Panc1 (cell line): Measurements from ENCODE around the gene IP6K1. TPM values are rescaled to one million over a fixed set of nuclear protein-coding genes. Genes with fewer than 3 reads are reported as not detected.

Experiments used
- ATAC-seq: fragments of 200-7000 bp; cut with Tn5 transposase; 2 replicates; pipeline ENCODE4 v1.9.1; 2020; ENCODE audit warnings: mild to moderate bottlenecking, moderate library complexity
- BruUV-seq: library from RNA; stranded (reverse); fragments of 400-500 nt; replicated peaks from 2 replicates; lab custom pipeline; 2021; lab: Mats Ljungman, UMichigan
- CTCF ChIA-PET: fragments of 300-600 bp; sonication (Branson Sonifier 250); formaldehyde crosslinking; loops from one replicate; lab custom pipeline; 2022; ENCODE audit warnings: antibody characterized with exemption; lab: Charles Lee
- POLR2A ChIA-PET: fragments of 300-600 bp; sonication (Branson Sonifier 250); formaldehyde crosslinking; loops from one replicate; lab custom pipeline; 2022; ENCODE audit warnings: antibody characterized with exemption; lab: Charles Lee
- DNase-seq: peaks from one replicate; pipeline ENCODE4 v3.0.0-alpha.2; 2010; ENCODE audit warnings: low read depth, low spot score
- H3K27ac ChIP-seq: 2 replicates; pipeline ENCODE4 v1.5.1; 2011; ENCODE audit warnings: mild to moderate bottlenecking, low read length, inconsistent platforms
- H3K27me3 ChIP-seq: fragments of 200-500 bp; sonication (Bioruptor generic); 2 replicates; pipeline ENCODE4 v1.6.0; 2014; ENCODE audit warnings: low read length, inconsistent platforms; ENCODE audit not compliant: control insufficient read depth, insufficient read depth
- H3K36me3 ChIP-seq: fragments of 200-500 bp; sonication (Bioruptor generic); 2 replicates; pipeline ENCODE4 v1.5.1; 2014; ENCODE audit warnings: inconsistent platforms, mild to moderate bottlenecking, low read length, moderate library complexity; ENCODE audit not compliant: control insufficient read depth, insufficient read depth
- H3K4me1 ChIP-seq: 2 replicates; pipeline ENCODE4 v1.5.1; 2011; ENCODE audit warnings: inconsistent platforms, mild to moderate bottlenecking, low read length, moderate library complexity; ENCODE audit not compliant: control insufficient read depth, insufficient read depth
- H3K4me3 ChIP-seq, 2 experiments: 2 replicates each; pipeline ENCODE4 v1.5.1; 2011 to 2012; ENCODE audit warnings: low read depth in 2 of 2, low read length in 2 of 2, mild to moderate bottlenecking in 2 of 2, inconsistent platforms in 1 of 2, moderate library complexity in 1 of 2
- H3K9me3 ChIP-seq: fragments of 200-500 bp; sonication (Bioruptor generic); 2 replicates; pipeline ENCODE4 v1.5.1; 2014; ENCODE audit warnings: low read depth, mild to moderate bottlenecking, inconsistent platforms, low read length, moderate library complexity; ENCODE audit not compliant: control insufficient read depth, insufficient read depth
- CTCF ChIP-seq: fragments of 450-650 bp; IDR thresholded peaks from 2 replicates; pipeline ENCODE4 v1.5.1; 2017; ENCODE audit warnings: mild to moderate bottlenecking
- POLR2AphosphoS5 ChIP-seq: IDR thresholded peaks from 2 replicates; pipeline ENCODE4 v1.6.1; 2012; ENCODE audit warnings: mild to moderate bottlenecking, low read depth, low read length, moderate library complexity
- REST ChIP-seq, 2 experiments: IDR thresholded peaks; 2 replicates each; pipeline ENCODE4 v1.6.1; 2011 to 2012; ENCODE audit warnings: low read depth in 2 of 2, control low read depth in 1 of 2, low read length in 1 of 2, mild to moderate bottlenecking in 1 of 2, moderate library complexity in 1 of 2; ENCODE audit not compliant: insufficient read depth in 1 of 2
- SIN3A ChIP-seq: IDR thresholded peaks from 2 replicates; pipeline ENCODE4 v1.6.1; 2012; ENCODE audit warnings: low read depth, mild to moderate bottlenecking, low read length, moderate library complexity, borderline replicate concordance; ENCODE audit not compliant: insufficient read depth
- TCF7L2 ChIP-seq: IDR thresholded peaks from 2 replicates; pipeline ENCODE4 v1.6.1; 2011; ENCODE audit warnings: mild to moderate bottlenecking, low read depth, low read length, inconsistent platforms
- in situ Hi-C: cut with HindIII; loops from 2 replicates; pipeline ENCODE4 v1.10.0; 2016; ENCODE audit warnings: low sequenced_read_pairs, low pct_unique_long_range_greater_than_20kb
- intact Hi-C: fragments of 100-400 bp; cut with micrococcal nuclease; formaldehyde crosslinking; loops from one replicate; pipeline ENCODE4 v1.10.0; 2022; ENCODE audit not compliant: unreplicated experiment
- total RNA-seq: library from RNA; stranded (reverse); gene quantifications from one replicate; pipeline ENCODE4 v1.2.1, GENCODE V29; 2021; ENCODE audit not compliant: unreplicated experiment

The IP6K1 gene
- total RNA-seq, 1 experiment from 2014 or later: 39.8 TPM

- no peaks in the 10 kb centered on the region for H3K36me3 ChIP-seq
- H3K27me3 ChIP-seq: no peaks in the 10 kb centered on the region
- no peak overlapping the region for H3K27ac ChIP-seq
- in situ Hi-C loops: no loop called here
- ATAC-seq (no peak), DNase-seq (no peak)
- POLR2A ChIA-PET: no interaction called here
- CTCF ChIA-PET: interaction anchor here (0.5 to 0.6 kb wide), 2 partner anchors 12 to 119 kb away, joined by 3 to 10 read pairs; partner anchors contain the start of gene INKA1
- no TSS peak for BruUV-seq
- TF ChIP-seq REST (IDR thresholded peaks at IDR 0.05; ENCODE audit: insufficient read depth in 1 of 2, low read depth in 2 of 2, low read length in 1 of 2): no peak
- no peak for TF ChIP-seq CTCF
- TF ChIP-seq SIN3A: no peak
- TF ChIP-seq POLR2AphosphoS5: no peak
- no peak for TF ChIP-seq TCF7L2
- H3K4me1 ChIP-seq: peaks cover 4% of the 10 kb centered on the region
- intact Hi-C loops: no loop called here
- no peak overlapping the region for H3K4me3 ChIP-seq
- H3K9me3 ChIP-seq: no peaks in the 10 kb centered on the region
These were observed 4.5 kb upstream of the IP6K1 start for GRCh38 chr3:49790626-49791411.

GRCh38 chr3:49788056-49788455, 1.7 kb upstream of the IP6K1 start:
- Histone ChIP-seq H3K27me3 (no peaks in the 10 kb centered on the region), H3K9me3 (no peaks in the 10 kb centered on the region), H3K4me1 (peaks cover 6% of the 10 kb centered on the region), H3K27ac (no peak overlapping the region), H3K4me3 (no peak overlapping the region), H3K36me3 (no peaks in the 10 kb centered on the region)
- DNase-seq (no peak), ATAC-seq (no peak)
- ChIA-PET POLR2A (no interaction called here), CTCF (no interaction called here)
- no TSS peak for BruUV-seq
- TF ChIP-seq CTCF (no peak), SIN3A (no peak), TCF7L2 (no peak), POLR2AphosphoS5 (no peak), REST (IDR thresholded peaks at IDR 0.05; ENCODE audit: insufficient read depth in 1 of 2, low read depth in 2 of 2, low read length in 1 of 2) (no peak)
- in situ Hi-C loops (no loop called here), intact Hi-C loops (no loop called here)
